Stimulated activated CD4-positive, alpha-beta T cell treated with anti-CD3 and anti-CD28 coated beads, Interleukin-12 subunit alpha, Interleukin-12 subunit beta, amount 100 ng/mL, for 48 hours (primary cell): ENCODE measurements around the gene TNIK.
"Not testable (repeated sequence)": the region's sequence is repeated elsewhere in the genome, so short reads cannot be mapped to it uniquely, and the experiment has no call there.

Experiments used
- DNase-seq, 3 donors: peaks; one replicate each; pipeline ENCODE4 v3.0.0-alpha.2; 2020; ENCODE audit warnings: low read depth in 2 of 3, low spot score in 1 of 3

Gene TNIK

GRCh38 chr3:171142985-171143384 is 317.2 kb downstream of the TNIK start:
- DNase-seq = no peak

DNA sequence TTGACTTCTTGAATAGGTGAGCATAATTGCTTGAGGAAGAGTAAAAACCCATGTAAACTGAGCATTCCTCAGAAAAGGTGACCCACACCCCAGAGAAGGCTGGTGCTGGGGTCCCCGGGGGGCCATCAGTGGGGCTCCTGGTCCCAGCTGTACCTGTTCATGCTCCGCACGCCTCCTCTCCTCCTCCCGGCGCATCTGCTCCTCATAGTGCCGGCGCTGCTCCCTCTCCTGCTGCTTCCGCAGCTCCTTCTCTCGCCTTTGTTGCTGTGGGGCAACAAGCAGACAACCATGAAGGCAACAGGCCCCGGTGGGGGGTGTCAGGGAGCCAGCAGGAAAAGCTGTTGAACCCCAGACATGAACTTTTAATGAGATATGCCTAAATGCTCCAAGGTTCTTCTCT is 320.0 kb downstream of the TNIK start:
- no peak for DNase-seq

DNA sequence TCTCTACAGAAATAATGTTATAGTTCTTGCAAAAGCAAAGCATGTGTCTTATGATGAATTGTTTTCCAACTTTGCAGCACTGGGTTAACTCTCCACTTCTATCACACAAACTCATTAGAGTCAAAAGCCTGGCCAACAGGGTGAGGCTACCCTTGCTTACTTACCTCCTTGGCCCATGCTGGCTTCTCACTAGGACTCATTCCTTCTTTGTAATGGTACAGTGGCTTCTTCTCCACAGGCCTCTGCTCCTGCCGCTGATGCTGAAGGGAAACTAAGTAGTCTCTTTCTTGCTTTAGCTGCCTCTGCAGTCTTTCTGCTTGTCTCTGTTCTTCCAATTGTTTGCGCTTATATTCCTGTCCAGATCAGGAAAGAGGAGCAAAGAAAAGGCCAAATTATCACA is 322.2 kb downstream of the TNIK start:
- no peak for DNase-seq

DNA sequence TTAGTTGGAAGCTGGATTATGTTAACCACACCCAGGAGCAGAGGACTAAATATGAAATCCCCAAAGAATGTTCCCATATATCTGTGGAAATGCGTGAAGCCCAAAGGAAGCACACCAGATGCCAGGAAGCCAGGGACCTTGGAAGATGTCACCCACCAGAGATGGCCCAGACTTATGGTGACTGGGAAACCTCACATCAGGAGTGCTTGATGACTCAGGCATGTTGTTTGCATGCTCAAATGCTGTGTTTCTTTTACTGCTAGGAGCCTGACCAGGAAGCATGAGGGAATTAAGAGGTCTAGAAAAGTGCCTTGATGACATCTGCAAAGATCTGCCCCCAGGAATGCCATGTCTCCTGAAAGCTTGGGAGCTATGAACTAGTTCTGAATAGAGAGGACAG is 324.7 kb downstream of the TNIK start:
- DNase-seq = no peak

DNA sequence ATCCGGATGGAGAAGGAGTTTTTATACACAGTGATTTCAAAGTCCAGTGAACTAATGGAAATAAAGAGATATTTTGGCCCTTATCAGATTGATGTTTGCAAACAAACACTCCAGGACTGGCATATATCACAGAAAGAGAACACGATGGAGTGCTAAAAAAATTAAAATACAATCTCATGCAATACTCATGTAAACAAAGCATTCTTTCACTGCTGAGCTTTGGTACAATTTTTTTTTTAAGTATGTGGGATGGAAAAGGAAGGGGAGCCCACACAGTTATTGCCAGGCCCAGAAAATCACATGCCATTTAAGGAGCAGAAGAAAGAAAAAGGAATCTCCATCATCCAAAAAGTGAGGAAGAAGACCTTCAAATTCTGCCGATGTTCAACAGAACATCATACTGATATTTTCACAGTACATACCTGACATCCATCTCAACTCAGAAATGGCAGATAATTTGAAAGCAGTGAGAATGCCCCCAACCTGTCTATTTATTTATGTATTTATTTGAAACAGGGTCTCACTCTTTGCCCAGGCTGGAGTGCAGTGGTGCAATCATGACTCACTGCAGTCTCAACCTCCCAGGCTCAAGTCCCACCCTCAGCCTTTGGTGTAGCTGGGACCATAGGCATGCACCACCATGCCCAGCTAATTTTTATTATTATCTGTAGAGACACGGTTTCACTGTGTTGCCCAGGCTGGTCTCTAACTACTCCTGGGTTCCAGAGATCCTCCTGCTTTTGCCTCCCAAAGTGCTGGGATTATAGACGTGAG is 326.2 kb downstream of the TNIK start:
- no peak for DNase-seq

DNA sequence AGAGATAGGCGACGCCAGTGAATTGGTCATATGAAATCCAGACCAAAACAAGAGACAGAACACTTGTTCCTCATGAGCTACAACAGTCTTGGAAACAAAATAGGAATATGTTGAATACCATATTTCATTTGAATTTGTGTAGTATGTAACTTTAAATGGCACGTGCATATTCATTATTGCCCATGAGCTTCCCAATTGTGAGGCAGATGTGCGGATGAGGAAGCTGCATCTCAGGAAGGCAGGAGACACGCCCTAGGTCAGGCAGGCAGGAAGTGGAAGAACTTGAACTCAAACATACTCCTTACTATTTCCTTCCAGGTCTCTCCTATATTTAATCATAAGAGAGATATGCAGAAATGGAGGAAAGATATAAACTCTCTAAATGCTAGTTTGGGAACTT is 326.9 kb downstream of the TNIK start:
- DNase-seq = no peak

DNA sequence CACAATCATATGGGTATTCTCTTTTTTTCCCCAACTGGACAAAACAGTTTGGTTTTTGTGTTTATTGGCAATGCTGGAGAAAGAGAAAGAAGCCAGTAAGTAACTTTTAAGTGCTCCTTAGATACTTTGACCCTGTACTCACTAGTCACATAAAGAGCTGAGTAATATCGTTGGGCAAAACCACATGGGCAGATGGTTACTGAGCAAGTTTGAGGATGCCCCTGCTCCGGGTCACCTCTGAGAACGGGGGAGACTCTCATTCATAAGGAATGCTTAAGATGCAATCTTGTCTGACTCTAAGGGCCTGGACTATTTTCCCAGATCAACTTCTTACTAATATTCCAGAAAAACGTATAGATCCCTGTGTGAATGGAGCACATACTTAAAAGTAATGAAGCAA is 327.3 kb downstream of the TNIK start:
- DNase-seq = no peak

DNA sequence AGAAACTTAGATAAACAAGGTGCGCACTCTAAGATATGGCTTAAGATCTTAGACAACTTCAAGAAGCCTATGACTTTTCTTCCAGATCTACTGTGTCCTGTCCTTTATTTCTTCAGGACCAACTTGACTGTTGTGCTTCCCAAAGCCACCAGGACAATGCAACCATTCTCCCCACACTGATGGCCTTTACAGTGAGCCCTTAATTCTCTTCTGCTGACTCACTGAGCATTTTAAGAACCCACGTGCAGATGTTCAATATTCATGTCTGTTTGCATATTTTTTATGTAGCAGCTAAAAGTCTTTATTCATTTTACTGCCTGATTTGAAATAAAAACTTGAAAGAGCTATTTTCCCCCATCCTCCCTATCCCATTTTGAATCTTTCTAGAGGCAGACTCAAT is 330.4 kb downstream of the TNIK start:
- DNase-seq = no peak

GRCh38 chr3:171127611-171128010 is 332.6 kb downstream of the TNIK start:
- DNase-seq = no peak

DNA sequence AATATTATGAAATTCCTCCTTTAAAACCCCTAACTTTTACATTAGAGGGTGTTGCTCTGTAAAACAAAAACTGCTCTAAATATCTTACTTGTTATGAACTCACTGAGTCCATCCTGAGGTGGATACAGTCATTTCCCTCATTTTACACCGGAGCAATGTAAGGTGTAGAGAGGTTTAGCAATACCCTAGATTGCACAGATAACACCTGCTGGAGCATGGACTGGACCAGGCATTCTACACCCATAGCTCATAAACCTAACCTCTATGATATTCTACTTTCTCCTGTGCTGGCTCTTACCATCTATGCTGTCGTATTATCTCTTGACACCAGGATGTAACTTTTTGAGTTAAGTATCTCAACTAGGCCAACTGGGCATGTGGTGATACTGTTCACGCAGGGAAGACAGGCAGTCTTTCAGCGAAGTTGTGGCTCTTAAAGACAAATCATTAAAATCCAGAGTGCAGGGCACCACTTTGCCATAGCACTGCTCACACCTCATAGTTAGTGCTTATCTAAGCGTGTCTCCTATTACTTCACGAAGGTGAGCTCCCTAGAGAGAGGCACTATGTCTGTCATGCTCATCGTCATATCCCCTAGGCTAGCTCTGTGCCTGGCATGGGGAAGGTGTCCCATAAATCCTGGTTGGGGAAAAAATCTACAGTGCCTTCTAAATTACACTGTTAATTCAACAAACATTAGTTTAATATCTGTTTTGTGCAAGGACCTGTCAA is 333.6 kb downstream of the TNIK start:
- DNase-seq = no peak

- DNase-seq = no peak
Measured at GRCh38 chr3:171125010-171125409, 335.2 kb downstream of the TNIK start.

DNA sequence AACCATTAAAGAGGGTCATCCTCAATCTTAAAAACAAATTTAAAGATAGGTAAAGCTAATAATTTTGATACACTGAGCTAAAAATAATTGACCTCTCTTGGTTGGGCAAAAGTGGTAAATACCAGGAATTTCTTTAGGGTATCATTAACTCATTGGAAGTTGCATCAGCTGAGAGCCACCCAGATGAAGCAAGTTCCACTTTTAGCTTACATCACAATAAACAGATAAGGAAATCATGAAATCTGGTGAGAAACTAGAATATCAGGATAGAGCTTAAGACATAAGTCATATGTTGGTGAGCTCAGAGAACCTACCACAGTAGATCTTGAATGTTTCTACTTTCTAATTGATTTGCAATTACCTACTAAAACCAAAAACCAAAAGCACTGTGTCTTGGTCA is 336.3 kb downstream of the TNIK start:
- no peak for DNase-seq

DNA sequence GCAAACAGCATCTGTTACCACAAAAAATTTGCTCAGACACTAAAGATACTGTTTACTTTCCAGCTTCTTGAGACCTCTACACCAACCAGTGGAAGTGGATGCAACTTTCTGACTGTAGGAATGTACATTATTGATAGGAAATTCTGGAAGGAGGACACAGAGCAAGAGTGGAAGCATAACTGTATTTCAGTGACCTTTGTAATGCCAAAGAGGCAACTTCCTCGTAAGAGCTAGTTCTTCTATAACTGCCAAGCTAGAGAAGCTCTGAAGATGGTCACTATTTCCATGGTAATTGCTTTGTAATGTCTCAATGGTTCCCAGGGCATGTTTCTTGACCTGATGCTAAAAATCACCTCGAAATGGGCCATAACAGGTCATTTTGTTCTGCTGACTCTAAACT is 337.3 kb downstream of the TNIK start:
- no peak for DNase-seq

GRCh38 chr3:171122240-171122639 is 338.0 kb downstream of the TNIK start:
- DNase-seq = no peak

DNA sequence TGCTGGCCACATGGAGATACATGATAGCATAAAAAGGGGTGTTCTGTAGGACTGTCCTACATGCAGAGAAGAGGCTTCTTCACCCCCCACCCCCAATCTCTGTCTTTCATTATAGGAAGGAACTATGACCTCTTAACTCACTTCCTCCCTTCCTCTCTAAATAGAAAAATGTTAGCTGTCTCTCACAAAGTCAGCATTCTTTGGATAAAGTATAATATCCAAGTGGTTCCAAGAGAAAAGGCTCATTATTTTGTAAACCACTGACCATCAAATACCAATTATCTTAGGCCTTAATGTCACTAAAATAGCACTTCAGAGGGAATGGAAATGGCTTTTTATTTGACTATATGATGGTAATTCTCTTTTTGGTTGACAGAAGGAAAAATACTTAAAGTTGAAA is 338.4 kb downstream of the TNIK start:
- DNase-seq = no peak

GRCh38 chr3:171119402-171119801 is 340.8 kb downstream of the TNIK start:
- not testable (repeated sequence) for DNase-seq

DNA sequence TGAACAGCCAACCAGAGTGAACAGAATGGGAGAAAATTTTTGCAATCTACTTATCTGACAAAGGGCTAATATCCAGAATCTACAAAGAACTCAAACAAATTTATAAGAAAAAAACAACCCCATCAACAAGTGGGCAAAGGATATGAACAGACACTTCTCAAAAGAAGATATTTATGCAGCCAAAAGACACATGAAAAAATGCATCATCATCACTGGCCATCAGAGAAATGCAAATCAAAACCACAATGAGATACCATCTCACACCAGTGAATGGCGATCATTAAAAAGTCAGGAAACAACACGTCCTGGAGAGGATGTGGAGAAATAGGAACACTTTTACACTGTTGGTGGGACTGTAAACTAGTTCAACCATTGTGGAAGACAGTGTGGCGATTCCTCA is 341.2 kb downstream of the TNIK start:
- DNase-seq = not testable (repeated sequence)

DNA sequence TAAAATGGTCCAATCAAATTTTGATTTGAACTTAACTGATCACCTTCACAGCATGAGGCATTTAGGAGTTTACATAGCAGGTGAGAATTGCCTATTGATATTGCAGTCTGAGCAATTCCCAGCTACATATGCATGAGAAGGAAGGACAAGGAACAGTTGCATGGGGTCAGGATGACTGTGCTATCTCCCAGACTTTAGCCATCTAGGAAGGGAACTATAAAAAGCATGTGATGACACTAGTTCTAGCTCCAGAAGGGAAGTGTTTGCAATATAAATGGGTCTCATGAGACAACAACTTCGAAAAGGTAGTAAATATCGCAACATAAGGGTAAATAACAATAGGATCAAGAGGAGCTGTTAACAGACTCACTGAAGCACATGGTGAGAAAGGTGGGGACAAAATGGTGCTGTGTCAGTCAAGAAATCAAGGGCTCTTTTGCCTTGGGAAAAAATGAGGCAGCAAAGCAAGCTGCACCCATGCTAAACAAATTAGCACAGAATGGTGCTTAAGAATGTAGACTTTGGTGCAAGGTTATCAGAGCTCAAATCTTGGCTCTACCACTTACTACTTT is 343.3 kb downstream of the TNIK start:
- DNase-seq = no peak

- DNase-seq = no peak
Measured at GRCh38 chr3:171116365-171116764, 343.8 kb downstream of the TNIK start.

GRCh38 chr3:171115667-171116066 is 344.5 kb downstream of the TNIK start:
- no peak for DNase-seq

- no peak for DNase-seq
Measured at GRCh38 chr3:171113716-171114115, 346.5 kb downstream of the TNIK start.

- DNase-seq = no peak
Measured at GRCh38 chr3:171110715-171111114, 349.5 kb downstream of the TNIK start.
